Epithelial cell of proximal tubule (primary cell): ENCODE results near the gene MORN3. TPM values are rescaled to one million over a fixed set of nuclear protein-coding genes. Genes with fewer than 3 reads are reported as not detected.

ENCODE experiments used
- DNase-seq: peaks from one replicate; pipeline ENCODE4 v3.0.0-alpha.2; 2011; ENCODE audit warnings: low read depth
- H3K4me3 ChIP-seq: 2 replicates; pipeline ENCODE4 v1.5.1; 2011; ENCODE audit warnings: low read depth, mild to moderate bottlenecking, low read length
- CTCF ChIP-seq: conservative IDR thresholded peaks from 2 replicates; pipeline ENCODE4 v1.5.1; 2012; ENCODE audit warnings: low read depth, mild to moderate bottlenecking, low read length
- total RNA-seq: library from RNA; depleted of rRNA; stranded (reverse); fragments of >200 nt; gene quantifications from 2 replicates; pipeline ENCODE4 v1.2.3, GENCODE V29; 2015

The MORN3 gene
- total RNA-seq, 1 donor from 2014 or later, result 0.81 TPM

GRCh38 chr12:121602766-121603165 lies 66.7 kb downstream of the MORN3 start:
- no peak for DNase-seq
- H3K4me3 ChIP-seq, result no peak overlapping the region
- no peak for TF ChIP-seq CTCF

- no peak for TF ChIP-seq CTCF
- H3K4me3 ChIP-seq, result no peak overlapping the region
- DNase-seq, result no peak
Measured at GRCh38 chr12:121600702-121601336, 68.6 kb downstream of the MORN3 start.

Other genes with a start within 250 kb of the MORN3 start
- 23.8 and 33.1 TPM in 2 replicates for gene KDM2B, start 88.6 kb downstream of the MORN3 start, total RNA-seq
- gene ORAI1, start 43.1 kb downstream of the MORN3 start, total RNA-seq, result 19.4 and 20.1 TPM in 2 replicates
- gene TMEM120B, start 43.1 kb upstream of the MORN3 start, total RNA-seq, result 5.5 and 12.4 TPM in 2 replicates
- 180 and 181 TPM in 2 replicates for gene RHOF, start 124.0 kb upstream of the MORN3 start, total RNA-seq
- gene SETD1B, start 134.4 kb upstream of the MORN3 start, total RNA-seq, result 4.4 and 5.2 TPM in 2 replicates
- gene HPD, start 189.2 kb upstream of the MORN3 start, total RNA-seq, result 0.12 TPM in 1 of 2 replicates, not detected in the other
- 44.2 and 108 TPM in 2 replicates for gene PSMD9, start 219.1 kb upstream of the MORN3 start, total RNA-seq
- gene CFAP251, start 248.9 kb upstream of the MORN3 start, total RNA-seq, result 2.2 and 4.6 TPM in 2 replicates